GM12891 (cell line): Measurements from ENCODE around the gene FLAD1.

Experiments used
- DNase-seq: peaks from one replicate; pipeline ENCODE4 v3.0.0; 2011; ENCODE audit warnings: low spot score; ENCODE audit not compliant: insufficient read length
- FAIRE-seq: peaks from 2 replicates; lab custom pipeline; 2011; peaks lifted over from hg19 to GRCh38; lab: Jason Lieb, UNC
- PAX5 ChIP-seq: IDR thresholded peaks from 2 replicates; pipeline ENCODE4 v1.6.1; 2011; ENCODE audit warnings: low read length, moderate library complexity, mild to moderate bottlenecking; ENCODE audit not compliant: insufficient read depth, severe bottlenecking
- POLR2A ChIP-seq: IDR thresholded peaks from 2 replicates; pipeline ENCODE4 v1.6.1; 2011; ENCODE audit warnings: low read depth, low read length, control low read depth
- POLR2AphosphoS5 ChIP-seq: IDR thresholded peaks from 2 replicates; pipeline ENCODE4 v1.6.1; 2011; ENCODE audit warnings: low read depth, low read length, control low read depth
- POU2F2 ChIP-seq: IDR thresholded peaks from 2 replicates; pipeline ENCODE4 v1.6.1; 2011; ENCODE audit warnings: low read depth, mild to moderate bottlenecking, control low read depth, low read length, moderate library complexity
- SPI1 ChIP-seq: IDR thresholded peaks from 2 replicates; pipeline ENCODE4 v1.6.1; 2011; ENCODE audit warnings: low read depth, low read length, control low read depth
- TAF1 ChIP-seq: IDR thresholded peaks from 2 replicates; pipeline ENCODE4 v1.6.1; 2011; ENCODE audit warnings: low read depth, low read length, control low read depth

FLAD1 gene

GRCh38 chr1:155014709-155015508, 31.8 kb downstream of the FLAD1 start:
- DNase-seq (no peak), FAIRE-seq (no peak)
- TF ChIP-seq POLR2A (no peak), SPI1 (no peak), POLR2AphosphoS5 (no peak)

GRCh38 chr1:155015527-155016230, 32.5 kb downstream of the FLAD1 start:
- TF ChIP-seq PAX5 (no peak), POU2F2 (no peak), POLR2A (no peak), TAF1 (no peak), POLR2AphosphoS5 (no peak), SPI1 (no peak)
- FAIRE-seq (no peak), DNase-seq (no peak)

- no peak for TF ChIP-seq TAF1
- TF ChIP-seq POLR2A, result no peak
- TF ChIP-seq PAX5, result no peak
- no peak for TF ChIP-seq POLR2AphosphoS5
- TF ChIP-seq SPI1, result no peak
- TF ChIP-seq POU2F2, result no peak
- DNase-seq (no peak), FAIRE-seq (peak; percentile 65)
Measured at GRCh38 chr1:155016231-155016831, 33.2 kb downstream of the FLAD1 start.

DNA sequence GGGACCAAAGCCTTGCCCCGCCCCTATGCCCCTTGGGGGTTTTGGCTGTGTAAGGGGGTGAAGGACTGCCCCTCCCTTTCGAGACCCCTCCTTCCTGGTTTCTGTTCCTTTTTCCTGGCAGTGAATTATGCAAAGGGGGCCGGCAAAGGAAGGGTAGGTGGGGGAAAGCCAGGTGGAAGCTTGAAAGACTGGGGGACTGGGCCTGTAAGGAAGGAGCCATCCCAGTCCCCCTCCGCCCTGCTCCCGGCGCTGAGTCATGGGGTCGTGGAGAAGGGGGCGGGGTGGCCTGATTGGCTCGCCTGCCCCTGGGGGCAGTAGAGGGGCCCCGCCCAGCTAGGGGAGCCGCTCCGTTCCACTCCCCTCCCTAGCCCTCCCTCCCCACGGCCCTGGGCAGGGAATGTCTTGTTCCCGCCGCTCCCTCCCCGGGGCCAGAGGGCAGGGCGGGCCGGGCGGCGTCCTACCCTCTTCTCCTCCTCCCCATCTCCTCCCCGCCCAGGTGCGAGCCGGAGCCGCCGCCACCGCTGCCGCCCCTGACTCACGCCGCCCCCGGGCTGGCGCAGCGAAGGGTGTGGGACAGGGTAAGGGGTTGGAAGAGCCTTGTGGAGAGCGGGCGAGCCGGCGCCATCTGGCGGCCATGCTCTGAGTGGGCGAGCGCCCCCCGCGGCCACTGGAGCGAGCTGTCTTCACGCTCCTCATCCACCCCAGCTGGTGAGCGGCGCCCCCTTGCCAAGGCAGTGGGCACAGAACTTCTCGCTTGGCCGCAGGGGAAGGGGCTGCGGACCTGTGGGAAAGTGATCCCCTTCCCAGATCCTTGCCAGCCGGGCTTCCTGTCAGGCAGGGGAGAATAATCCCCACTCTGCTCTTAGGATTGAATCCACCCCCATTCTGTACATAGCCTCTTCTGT, 34.1 kb downstream of the FLAD1 start:
- FAIRE-seq (peak; percentile 94), DNase-seq (peak; percentile 86)
- TF ChIP-seq POLR2AphosphoS5 (no peak), PAX5 (peak; percentile 2), POU2F2 (peak; percentile 92), SPI1 (peak; percentile 90), POLR2A (no peak), TAF1 (no peak)

DNA sequence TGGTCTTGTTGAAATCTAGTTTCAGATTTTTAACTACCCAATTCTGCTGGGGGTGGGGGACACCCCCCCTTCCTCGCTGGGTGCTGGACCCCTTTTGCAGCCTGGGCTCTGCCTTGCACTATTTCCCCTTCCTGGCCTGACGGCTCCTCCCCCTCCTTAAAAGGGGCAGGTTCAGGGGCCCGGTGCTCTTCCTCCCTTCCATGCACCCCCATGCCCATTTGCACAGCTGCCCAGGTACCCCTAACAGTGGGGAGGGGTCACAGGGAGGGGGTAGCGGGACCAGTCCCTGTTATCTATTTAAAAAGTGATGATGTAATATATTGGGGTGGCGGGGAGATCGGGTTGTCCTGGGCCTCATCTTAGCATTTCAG, 34.8 kb downstream of the FLAD1 start:
- TF ChIP-seq TAF1, result no peak
- no peak for TF ChIP-seq SPI1
- no peak for TF ChIP-seq PAX5
- no peak for TF ChIP-seq POLR2A
- TF ChIP-seq POU2F2, result no peak
- DNase-seq, result peak; percentile 72
- peak; percentile 45 for FAIRE-seq

- DNase-seq (no peak), FAIRE-seq (peak; percentile 67)
- TF ChIP-seq PAX5, result no peak
- no peak for TF ChIP-seq POU2F2
- TF ChIP-seq TAF1, result no peak
- TF ChIP-seq POLR2A, result no peak
- no peak for TF ChIP-seq SPI1
- TF ChIP-seq POLR2AphosphoS5, result no peak
Measured at GRCh38 chr1:155018617-155019348, 35.6 kb downstream of the FLAD1 start.

DNA sequence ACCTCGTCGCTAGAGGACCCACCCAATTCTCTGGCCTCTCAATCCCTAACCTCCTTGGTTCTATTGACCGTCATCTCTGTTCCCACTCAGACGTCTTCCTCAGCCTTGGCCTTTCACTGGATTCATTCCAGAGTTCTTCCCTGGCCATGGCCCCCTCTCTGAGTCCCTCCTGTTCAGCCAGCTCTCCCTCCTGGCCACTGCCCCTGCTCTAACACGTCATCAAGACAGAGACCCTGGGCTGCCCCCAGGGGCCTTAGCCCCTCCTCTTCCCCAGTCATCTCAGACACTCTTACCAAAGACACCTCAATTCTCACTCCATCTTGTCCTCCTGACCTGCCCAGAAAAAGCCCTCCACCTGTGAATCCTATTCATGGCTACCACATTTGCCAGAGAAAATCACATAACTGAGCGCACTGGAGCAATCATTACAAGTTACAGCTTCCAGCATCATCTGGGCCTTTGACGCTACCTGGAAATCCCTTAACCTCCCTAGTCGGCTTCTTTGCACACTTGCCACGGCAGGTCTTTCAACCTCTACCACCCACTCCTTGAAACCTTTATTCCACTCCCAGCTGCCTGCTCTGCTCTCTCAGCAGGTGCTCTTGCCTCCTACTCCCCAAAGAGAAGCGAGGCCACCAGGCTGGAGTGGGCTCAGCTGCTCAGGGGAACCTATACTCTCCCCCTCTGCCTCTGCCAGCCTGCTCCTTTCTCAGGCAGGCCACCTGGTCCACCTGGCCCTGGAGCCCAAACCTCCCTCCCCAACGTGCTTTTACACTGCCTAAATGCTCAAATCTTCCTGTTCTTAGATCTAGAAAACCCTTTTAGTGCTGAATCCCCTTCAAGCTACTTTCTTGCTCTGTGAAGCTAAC, 36.5 kb downstream of the FLAD1 start:
- no peak for FAIRE-seq
- no peak for DNase-seq
- TF ChIP-seq POLR2A (no peak), SPI1 (no peak), TAF1 (no peak), POU2F2 (no peak)
